H1 (cell line): ENCODE results near the gene ADAM22. TPM values are rescaled to one million over a fixed set of nuclear protein-coding genes. Genes with fewer than 3 reads are reported as not detected.
"Not testable (repeated sequence)": the region's sequence is repeated elsewhere in the genome, so short reads cannot be mapped to it uniquely, and the experiment has no call there.

Experiments
- CTCF ChIA-PET: fragments of 300-600 bp; sonication (Branson Sonifier 250); formaldehyde crosslinking; loops from one replicate; lab custom pipeline; 2021; ENCODE audit not compliant: partially characterized antibody; lab: Charles Lee
- POLR2A ChIA-PET: fragments of 300-600 bp; sonication (Branson Sonifier 250); formaldehyde crosslinking; loops from one replicate; lab custom pipeline; 2021; ENCODE audit warnings: inconsistent platforms; ENCODE audit not compliant: partially characterized antibody; lab: Charles Lee
- DNase-seq, 2 experiments: peaks; one replicate each; pipeline versions ENCODE4 v3.0.0 to v3.0.0-alpha.2; 2010 to 2022; ENCODE audit warnings: low spot score in 2 of 2, low read depth in 1 of 2, mixed read lengths in 1 of 2
- FAIRE-seq: peaks from 2 replicates; lab custom pipeline; 2011; peaks lifted over from hg19 to GRCh38; lab: Jason Lieb, UNC
- H2AFZ ChIP-seq: 2 replicates; pipeline ENCODE4 v1.8.1; 2012; ENCODE audit warnings: low read length, inconsistent platforms
- H2AK5ac ChIP-seq: 2 replicates; pipeline ENCODE4 v1.6.1; 2013; ENCODE audit warnings: low read depth, low read length
- H2BK120ac ChIP-seq: replicated peaks from 2 replicates; pipeline ENCODE3; 2013; ENCODE audit warnings: low read depth, low read length, inconsistent platforms
- H2BK12ac ChIP-seq: 2 replicates; pipeline ENCODE4 v1.6.1; 2013; ENCODE audit warnings: low read depth, low read length
- H2BK15ac ChIP-seq: 2 replicates; pipeline ENCODE4 v1.6.1; 2013; ENCODE audit warnings: low read length
- H2BK20ac ChIP-seq: 2 replicates; pipeline ENCODE4 v1.6.1; 2013; ENCODE audit warnings: low read length
- H2BK5ac ChIP-seq: 2 replicates; pipeline ENCODE4 v1.6.1; 2013; ENCODE audit warnings: low read depth, low read length
- H3K14ac ChIP-seq: 2 replicates; pipeline ENCODE4 v1.6.1; 2013; ENCODE audit warnings: inconsistent platforms; ENCODE audit not compliant: insufficient read length
- H3K18ac ChIP-seq: 2 replicates; pipeline ENCODE4 v1.6.1; 2013; ENCODE audit warnings: low read length; ENCODE audit errors: extremely low read depth
- H3K23ac ChIP-seq: 2 replicates; pipeline ENCODE4 v1.6.1; 2013; ENCODE audit warnings: inconsistent platforms; ENCODE audit not compliant: insufficient read length
- H3K23me2 ChIP-seq: 2 replicates; pipeline ENCODE4 v1.6.1; 2013; ENCODE audit warnings: low read depth, low read length
- H3K27ac ChIP-seq: 2 replicates; pipeline ENCODE4 v1.6.1; 2011; ENCODE audit warnings: low read depth, low read length, inconsistent platforms
- H3K27me3 ChIP-seq, 4 experiments: replicated peaks in 1 of 4; 1 replicate in 1 of 4; 2 replicates in 3 of 4; pipeline versions ENCODE4 v1.6.1 to v1.8.1; 2011 to 2013; ENCODE audit warnings: low read length in 3 of 4, mild to moderate bottlenecking in 3 of 4, inconsistent platforms in 2 of 4, mixed read lengths in 2 of 4, moderate library complexity in 1 of 4; ENCODE audit not compliant: control insufficient read depth in 3 of 4, insufficient read depth in 3 of 4; ENCODE audit errors: extremely low read depth in 1 of 4
- H3K36me3 ChIP-seq, 4 experiments: 2 replicates each; pipeline versions ENCODE4 v1.6.1 to v1.8.1; 2011 to 2013; ENCODE audit warnings: mild to moderate bottlenecking in 4 of 4, low read length in 3 of 4, moderate library complexity in 2 of 4, control low read depth in 1 of 4, inconsistent platforms in 1 of 4; ENCODE audit not compliant: insufficient read depth in 4 of 4, control insufficient read depth in 2 of 4
- H3K4ac ChIP-seq: replicated peaks from 2 replicates; pipeline ENCODE3; 2013; ENCODE audit warnings: low read length, low read depth, mixed read lengths, inconsistent platforms; ENCODE audit not compliant: insufficient read length
- H3K4me1 ChIP-seq, 4 experiments: replicated peaks in 1 of 4; 1 replicate in 1 of 4; 2 replicates in 3 of 4; pipeline versions ENCODE4 v1.6.1 to v1.8.1; 2011 to 2013; ENCODE audit warnings: low read length in 3 of 4, inconsistent platforms in 2 of 4, mixed read lengths in 1 of 4; ENCODE audit not compliant: insufficient read depth in 4 of 4, control insufficient read depth in 3 of 4
- H3K4me2 ChIP-seq, 2 experiments: 2 replicates each; pipeline versions ENCODE4 v1.6.1 to v1.8.1; 2011 to 2013; ENCODE audit warnings: low read depth in 2 of 2, low read length in 2 of 2, control low read depth in 1 of 2, inconsistent platforms in 1 of 2, mild to moderate bottlenecking in 1 of 2; ENCODE audit not compliant: insufficient read depth in 1 of 2
- H3K4me3 ChIP-seq, 4 experiments: fragments of 200-600, 300-600 bp in 1 of 4; sonication (generic), shearing (Covaris generic), sonication (Bioruptor Twin) in 1 of 4; 2 replicates each; pipeline versions ENCODE4 v1.5.1 to v1.8.1; 2011 to 2016; ENCODE audit warnings: low read length in 4 of 4, low read depth in 3 of 4, control low read depth in 2 of 4, inconsistent platforms in 2 of 4, mild to moderate bottlenecking in 2 of 4, mixed read lengths in 1 of 4, moderate library complexity in 1 of 4; ENCODE audit not compliant: insufficient read depth in 2 of 4; ENCODE audit errors: extremely low read depth in 1 of 4
- H3K56ac ChIP-seq: replicated peaks from 2 replicates; pipeline ENCODE3; 2013; ENCODE audit warnings: low read depth, mild to moderate bottlenecking, mixed read lengths, low read length, inconsistent platforms; ENCODE audit not compliant: insufficient read length
- H3K79me1 ChIP-seq: 2 replicates; pipeline ENCODE4 v1.6.1; 2013; ENCODE audit warnings: low read depth, low read length, control low read depth
- H3K79me2 ChIP-seq, 2 experiments: 2 replicates each; pipeline versions ENCODE4 v1.6.1 to v1.8.1; 2012 to 2013; ENCODE audit warnings: low read length in 2 of 2, mild to moderate bottlenecking in 2 of 2, inconsistent platforms in 1 of 2; ENCODE audit not compliant: insufficient read depth in 2 of 2, control insufficient read depth in 1 of 2
- H3K9ac ChIP-seq, 4 experiments: replicated peaks in 1 of 4; 1 replicate in 1 of 4; 2 replicates in 3 of 4; pipeline versions ENCODE4 v1.6.1 to v1.8.1; 2011 to 2013; ENCODE audit warnings: low read depth in 3 of 4, low read length in 3 of 4, control low read depth in 2 of 4, mild to moderate bottlenecking in 2 of 4, moderate library complexity in 2 of 4, inconsistent platforms in 1 of 4; ENCODE audit errors: extremely low read depth in 1 of 4
- H3K9me3 ChIP-seq, 2 experiments: 2 replicates each; pipeline versions ENCODE4 v1.6.1 to v1.8.1; 2012 to 2013; ENCODE audit warnings: mild to moderate bottlenecking in 2 of 2, moderate library complexity in 2 of 2, control low read depth in 1 of 2, inconsistent platforms in 1 of 2, low read depth in 1 of 2, low read length in 1 of 2, mixed read lengths in 1 of 2; ENCODE audit not compliant: insufficient read depth in 2 of 2
- H4K20me1 ChIP-seq, 2 experiments: replicated peaks in 1 of 2; 2 replicates each; pipeline versions ENCODE3 to v1.8.1; 2011 to 2013; ENCODE audit warnings: inconsistent platforms in 2 of 2, low read length in 2 of 2, mild to moderate bottlenecking in 1 of 2; ENCODE audit not compliant: insufficient read depth in 2 of 2, control insufficient read depth in 1 of 2
- H4K5ac ChIP-seq: 2 replicates; pipeline ENCODE4 v1.6.1; 2013; ENCODE audit warnings: low read length, low read depth, mixed read lengths, inconsistent platforms; ENCODE audit not compliant: insufficient read length
- H4K8ac ChIP-seq: 2 replicates; pipeline ENCODE4 v1.8.0; 2013; ENCODE audit warnings: mild to moderate bottlenecking, moderate library complexity, low read length, inconsistent platforms; ENCODE audit not compliant: insufficient read depth; ENCODE audit errors: extremely low read depth
- H4K91ac ChIP-seq: replicated peaks from 2 replicates; pipeline ENCODE3; 2013; ENCODE audit warnings: low read length, mixed read lengths, inconsistent platforms; ENCODE audit not compliant: insufficient read length
- WGBS, 2 experiments: shearing (Covaris generic) in 1 of 2; methylation state at CpG; one replicate each; pipeline versions ENCODE4 v1.1.6 to v1.1.7; 2013 to 2015; ENCODE audit warnings: low lambda C conversion rate in 2 of 2, mixed read lengths in 2 of 2, inconsistent platforms in 1 of 2, low coverage in 1 of 2, missing lambda C conversion rate in 1 of 2; ENCODE audit not compliant: insufficient replicate concordance in 2 of 2, insufficient coverage in 1 of 2, insufficient read length in 1 of 2; ENCODE audit errors: extremely low coverage in 1 of 2, missing lambda C conversion rate in 1 of 2; 5-methylcytosine and 5-hydroxymethylcytosine counted together
- polyA plus RNA-seq, 7 experiments: library from polyadenylated mRNA; depleted of rRNA in 3 of 7; stranded (reverse) in 5 of 7; unstranded in 2 of 7; fragments of >200 nt in 5 of 7; fragments of 200-250 nt in 2 of 7; gene quantifications; 1 replicate in 5 of 7; 2 replicates in 1 of 7; 4 replicates in 1 of 7; pipeline versions ENCODE4 v1.2.1 to v1.2.3, GENCODE V29; 2011 to 2013; ENCODE audit warnings: missing spikeins in 2 of 7, mixed read lengths in 2 of 7
- total RNA-seq: library from RNA; stranded (reverse); fragmentation: NEBNext Ultra II Directional; extraction: Animal tissue kit (Norgen Biotek cat#: 25700); gene quantifications from 2 replicates; pipeline ENCODE4 v1.2.1, GENCODE V29; 2021

The ADAM22 gene
- total and polyA plus RNA-seq, 2 of the 8 experiments (the other 6 are each of a cell fraction or from before 2014, with no cell fraction given) = 4.6 to 21.4 TPM

DNA sequence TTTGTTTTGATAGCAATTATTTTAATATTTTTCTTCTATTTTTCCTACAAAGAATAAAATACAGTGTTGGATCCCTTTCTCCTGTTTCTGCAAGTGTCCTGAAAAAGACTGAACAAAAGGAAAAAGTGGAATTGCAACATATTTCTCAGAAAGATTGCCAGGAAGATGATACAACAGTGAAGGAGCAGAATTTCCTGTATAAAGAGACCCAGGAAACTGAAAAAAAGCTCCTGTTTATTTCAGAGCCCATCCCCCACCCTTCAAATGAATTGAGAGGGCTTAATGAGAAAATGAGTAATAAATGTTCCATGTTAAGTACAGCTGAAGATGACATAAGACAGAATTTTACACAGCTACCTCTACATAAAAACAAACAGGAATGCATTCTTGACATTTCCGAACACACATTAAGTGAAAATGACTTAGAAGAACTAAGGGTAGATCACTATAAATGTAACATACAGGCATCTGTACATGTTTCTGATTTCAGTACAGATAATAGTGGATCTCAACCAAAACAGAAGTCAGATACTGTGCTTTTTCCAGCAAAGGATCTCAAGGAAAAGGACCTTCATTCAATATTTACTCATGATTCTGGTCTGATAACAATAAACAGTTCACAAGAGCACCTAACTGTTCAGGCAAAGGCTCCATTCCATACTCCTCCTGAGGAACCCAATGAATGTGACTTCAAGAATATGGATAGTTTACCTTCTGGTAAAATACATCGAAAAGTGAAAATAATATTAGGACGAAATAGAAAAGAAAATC is 26.7 kb upstream of the ADAM22 start:
- H2BK20ac ChIP-seq, H3K27me3 ChIP-seq, H3K9me3 ChIP-seq, H3K4ac ChIP-seq, H3K4me1 ChIP-seq, H2BK120ac ChIP-seq, H3K79me1 ChIP-seq, H3K56ac ChIP-seq, H4K5ac ChIP-seq, H4K8ac ChIP-seq, H3K23ac ChIP-seq, H2BK12ac ChIP-seq, H2AK5ac ChIP-seq, H3K4me3 ChIP-seq, H2BK15ac ChIP-seq, H3K79me2 ChIP-seq, H3K14ac ChIP-seq, DNase-seq, H3K23me2 ChIP-seq, H4K20me1 ChIP-seq, H3K27ac ChIP-seq, H3K4me2 ChIP-seq, H3K9ac ChIP-seq, H2BK5ac ChIP-seq, H3K18ac ChIP-seq, H2AFZ ChIP-seq, H4K91ac ChIP-seq: not testable (repeated sequence)
- peaks cover 0 to 45% (median 14%) of the 10 kb centered on the region in 4 experiments; a peak in 4 of 8 replicates for H3K36me3 ChIP-seq
- POLR2A ChIA-PET = interaction anchor here (1.3 kb wide), 1 partner anchor 20 kb away, joined by 4 read pairs; no protein-coding TSS in a partner anchor
- CTCF ChIA-PET = interaction anchor here (0.7 to 2.2 kb wide), 5 partner anchors 14 to 205 kb away, joined by 3 to 10 read pairs (median 4); no protein-coding TSS in a partner anchor
- FAIRE-seq = peak; percentile 66
- WGBS, 2 experiments = 92% methylated on average over 3 of the region's 3 CpGs; no CpG with 5 or more reads in 1 of the 2 experiments
